ENCODE results near the gene NECAB3. TPM values are rescaled to one million over a fixed set of nuclear protein-coding genes. Genes with fewer than 3 reads are reported as not detected.
A peak's percentile ranks its signal among the peaks of the same experiment; 100 is the strongest.

The NECAB3 gene
- polyA plus RNA-seq, 1 of the 3 experiments (the other 2 are of a cell fraction) = 20.1 TPM

GRCh38 chr20:33663161-33664084 is 10.8 kb downstream of the NECAB3 start (continued):
- TF ChIP-seq, protein P1, sequence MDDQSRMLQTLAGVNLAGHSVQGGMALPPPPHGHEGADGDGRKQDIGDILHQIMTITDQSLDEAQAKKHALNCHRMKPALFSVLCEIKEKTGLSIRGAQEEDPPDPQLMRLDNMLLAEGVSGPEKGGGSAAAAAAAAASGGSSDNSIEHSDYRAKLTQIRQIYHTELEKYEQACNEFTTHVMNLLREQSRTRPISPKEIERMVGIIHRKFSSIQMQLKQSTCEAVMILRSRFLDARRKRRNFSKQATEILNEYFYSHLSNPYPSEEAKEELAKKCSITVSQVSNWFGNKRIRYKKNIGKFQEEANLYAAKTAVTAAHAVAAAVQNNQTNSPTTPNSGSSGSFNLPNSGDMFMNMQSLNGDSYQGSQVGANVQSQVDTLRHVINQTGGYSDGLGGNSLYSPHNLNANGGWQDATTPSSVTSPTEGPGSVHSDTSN (IDR thresholded peaks at IDR 0.05) = 0 out of 2 replicates have a peak, but pooled peaks have one; percentile 2
- TF ChIP-seq, protein P2, sequence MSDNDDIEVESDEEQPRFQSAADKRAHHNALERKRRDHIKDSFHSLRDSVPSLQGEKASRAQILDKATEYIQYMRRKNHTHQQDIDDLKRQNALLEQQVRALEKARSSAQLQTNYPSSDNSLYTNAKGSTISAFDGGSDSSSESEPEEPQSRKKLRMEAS (IDR thresholded peaks at IDR 0.05; ENCODE audit: low read depth) = peak; percentile 83
- no peak for TF ChIP-seq CTCF (IDR thresholded peaks at IDR 0.05)
- no peak for TF ChIP-seq RFX5 (IDR thresholded peaks at IDR 0.05; ENCODE audit: low read length)
- no peak for TF ChIP-seq RCOR1 (IDR thresholded peaks at IDR 0.05; ENCODE audit: low read length)
- TF ChIP-seq MEF2A (IDR thresholded peaks at IDR 0.05; ENCODE audit: borderline replicate concordance, low read depth) = no peak
- peak; percentile 75 for TF ChIP-seq TAF1 (IDR thresholded peaks at IDR 0.05; ENCODE audit: borderline replicate concordance, low read depth, low read length)
- no peak for TF ChIP-seq GATA2 (CRISPR knock-in tag; IDR thresholded peaks at IDR 0.05)
- TF ChIP-seq TCF12 (IDR thresholded peaks at IDR 0.05) = no peak
- no peak for TF ChIP-seq RXRA (IDR thresholded peaks at IDR 0.05; ENCODE audit: borderline replicate concordance, low read depth)
- TF ChIP-seq EZH2phosphoT487 (IDR thresholded peaks at IDR 0.05; ENCODE audit: borderline replicate concordance, low read depth) = no peak
- TF ChIP-seq CHD2 (IDR thresholded peaks at IDR 0.05; ENCODE audit: low read length, partially characterized antibody) = no peak

DNA sequence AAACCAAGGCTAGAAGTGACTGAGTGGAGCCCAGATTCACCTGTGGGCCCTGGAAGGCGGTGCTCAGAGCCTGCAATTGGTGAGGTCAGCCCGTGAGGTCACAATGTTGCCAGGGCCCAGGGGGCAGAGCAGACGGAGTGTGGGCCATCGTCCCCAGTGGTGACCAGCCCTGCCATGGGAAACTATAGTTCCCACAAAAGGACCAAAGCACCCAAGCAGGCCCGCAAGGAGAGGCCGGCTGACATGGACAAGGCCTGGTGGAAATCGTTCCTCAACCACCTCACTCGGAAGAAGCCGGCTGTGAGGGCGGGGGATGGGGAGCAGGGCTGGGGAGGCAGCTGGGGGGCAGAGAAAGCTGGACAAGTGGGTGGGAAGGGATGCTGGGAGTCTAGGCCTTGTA is 12.1 kb downstream of the NECAB3 start, which contains the start of gene C20orf144:
TSS of gene C20orf144 (plus strand) at position 156 of the 400 bp plus-strand sequence. CDS start at position 175, 19 bp downstream.
- WGBS (ENCODE audit: low lambda C conversion rate) = 99% methylated on average over 8 of the region's 10 CpGs
- Histone ChIP-seq H3K9me2 (no peaks in the 10 kb centered on the region), H3K9me3 (no peaks in the 10 kb centered on the region), H3K27me3 (ENCODE audit: insufficient read depth) (no peaks in the 10 kb centered on the region), H3K79me2 (ENCODE audit: insufficient read depth) (no peaks in the 10 kb centered on the region), H3K4me3 (ENCODE audit: low read depth in 2 of 2, low read length in 1 of 2) (peak within 1 kb of the TSS; percentile 76 to 88), H3F3A (replicated peaks; ENCODE audit: insufficient read depth) (peaks cover 10% of the 10 kb centered on the region), H3K4me2 (peak within 1 kb of the TSS; percentile 100), H3K9ac (peak within 1 kb of the TSS; percentile 83), H2AFZ (ENCODE audit: low read depth) (peak within 1 kb of the TSS; percentile 91; the same call in 1 of the 2 replicates), H4K20me1 (ENCODE audit: insufficient read depth) (no peaks in the 10 kb centered on the region), H3K4me1 (ENCODE audit: control insufficient read depth in 1 of 2, insufficient read depth in 2 of 2, low read depth in 1 of 2, low read length in 1 of 2) (peaks cover 0 to 29% of the 10 kb centered on the region in 2 experiments; a peak in 1 of 4 replicates), H3K36me3 (replicated peaks in 1 of 2; ENCODE audit: control insufficient read depth in 1 of 2, insufficient read depth in 2 of 2, low read length in 1 of 2) (peaks cover 0 to 6% of the 10 kb centered on the region in 2 experiments), H3K27ac (ENCODE audit: low read depth in 2 of 2, low read length in 1 of 2) (peak within 1 kb of the TSS; percentile 77 to 90)
- ChIA-PET CTCF (interaction anchor here (2.3 to 10.6 kb wide), 3 partner anchors 9 to 208 kb away, joined by 9 to 114 read pairs (median 17); no protein-coding TSS in a partner anchor), POLR2A (interaction anchor here (2.6 kb wide), 1 partner anchor 219 kb away, joined by 9 read pairs; the partner anchor contains the start of gene SNTA1)
- no peak for DNase-seq
- TF ChIP-seq MEF2A (IDR thresholded peaks at IDR 0.05; ENCODE audit: borderline replicate concordance, low read depth) = no peak
- no peak for TF ChIP-seq TEAD4 (IDR thresholded peaks at IDR 0.05; ENCODE audit: borderline replicate concordance, insufficient read depth)
- no peak for TF ChIP-seq NRF1 (IDR thresholded peaks at IDR 0.05; ENCODE audit: low read depth, low read length)
- no peak for TF ChIP-seq FOXM1 (IDR thresholded peaks at IDR 0.05; ENCODE audit: low read depth)
- TF ChIP-seq, protein P2 (IDR thresholded peaks at IDR 0.05; ENCODE audit: low read depth) = no peak
- TF ChIP-seq GABPA (IDR thresholded peaks at IDR 0.05; ENCODE audit: low read depth) = no peak
- TF ChIP-seq RFX5 (IDR thresholded peaks at IDR 0.05; ENCODE audit: low read length) = no peak
- TF ChIP-seq FOXJ3 (CRISPR knock-in tag; IDR thresholded peaks at IDR 0.05) = no peak
- no peak for TF ChIP-seq MXI1 (IDR thresholded peaks at IDR 0.05; ENCODE audit: low read depth, low read length)
- TF ChIP-seq RXRA (IDR thresholded peaks at IDR 0.05; ENCODE audit: borderline replicate concordance, low read depth) = no peak
- no peak for TF ChIP-seq IRF3 (IDR thresholded peaks at IDR 0.05; ENCODE audit: low read depth, low read length)
- no peak for TF ChIP-seq RAD21 (IDR thresholded peaks at IDR 0.05; ENCODE audit: low read length)
- TF ChIP-seq, protein P1 (IDR thresholded peaks at IDR 0.05) = no peak
- TF ChIP-seq, protein P3, sequence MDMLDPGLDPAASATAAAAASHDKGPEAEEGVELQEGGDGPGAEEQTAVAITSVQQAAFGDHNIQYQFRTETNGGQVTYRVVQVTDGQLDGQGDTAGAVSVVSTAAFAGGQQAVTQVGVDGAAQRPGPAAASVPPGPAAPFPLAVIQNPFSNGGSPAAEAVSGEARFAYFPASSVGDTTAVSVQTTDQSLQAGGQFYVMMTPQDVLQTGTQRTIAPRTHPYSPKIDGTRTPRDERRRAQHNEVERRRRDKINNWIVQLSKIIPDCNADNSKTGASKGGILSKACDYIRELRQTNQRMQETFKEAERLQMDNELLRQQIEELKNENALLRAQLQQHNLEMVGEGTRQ (IDR thresholded peaks at IDR 0.05; ENCODE audit: borderline replicate concordance, low read depth, low read length) = no peak
- TF ChIP-seq TAF1 (IDR thresholded peaks at IDR 0.05; ENCODE audit: borderline replicate concordance, low read depth, low read length) = no peak
- no peak for TF ChIP-seq YY1 (IDR thresholded peaks at IDR 0.05; ENCODE audit: low read depth)
